Measurements from ENCODE around the gene CRABP2.
A peak's percentile ranks its signal among the peaks of the same experiment; 100 is the strongest.

GRCh38 chr1:156728599-156729462 is 23.4 kb upstream of the CRABP2 start, which contains the start of gene ISG20L2:
- TF ChIP-seq POLR2A (IDR thresholded peaks at IDR 0.05; ENCODE audit: low read depth, low read length) = peak; percentile 93
- TF ChIP-seq POLR2AphosphoS5 (IDR thresholded peaks at IDR 0.05; ENCODE audit: low read depth, low read length) = peak; percentile 88
- no peak for TF ChIP-seq TAF1 (IDR thresholded peaks at IDR 0.05; ENCODE audit: borderline replicate concordance, low read depth, low read length)

Measured in GM12892 (cell line).